ENCODE data around the gene CARMIL1.
A peak's percentile ranks its signal among the peaks of the same experiment; 100 is the strongest.

CARMIL1 gene

GRCh38 chr6:25242567-25242966 lies 36.6 kb upstream of the CARMIL1 start:
- TF ChIP-seq ZNF8 (CRISPR knock-in tag; IDR thresholded peaks at IDR 0.05): no peak
- TF ChIP-seq CSDC2 (CRISPR knock-in tag; IDR thresholded peaks at IDR 0.05): no peak
- no peak for TF ChIP-seq RARB (CRISPR knock-in tag; IDR thresholded peaks at IDR 0.05)
- TF ChIP-seq ZNF565 (CRISPR knock-in tag; conservative IDR thresholded peaks at IDR 0.05; ENCODE audit: low read depth): no peak
- no peak for TF ChIP-seq ZNF70 (CRISPR knock-in tag; IDR thresholded peaks at IDR 0.05)
- TF ChIP-seq GLIS3 (CRISPR knock-in tag; IDR thresholded peaks at IDR 0.05): no peak
- no peak for TF ChIP-seq PATZ1 (CRISPR knock-in tag; IDR thresholded peaks at IDR 0.05; ENCODE audit: borderline replicate concordance)
- TF ChIP-seq ZC3H10 (CRISPR knock-in tag; IDR thresholded peaks at IDR 0.05): no peak
- no peak for TF ChIP-seq ISL1 (CRISPR knock-in tag; IDR thresholded peaks at IDR 0.05)
- no peak for TF ChIP-seq ARNTL (CRISPR knock-in tag; IDR thresholded peaks at IDR 0.05; ENCODE audit: borderline replicate concordance, low read depth)
- TF ChIP-seq TOX (CRISPR knock-in tag; IDR thresholded peaks at IDR 0.05; ENCODE audit: borderline replicate concordance): no peak
- no peak for TF ChIP-seq BACH2 (CRISPR knock-in tag; IDR thresholded peaks at IDR 0.05; ENCODE audit: borderline replicate concordance)
- TF ChIP-seq, protein P1, sequence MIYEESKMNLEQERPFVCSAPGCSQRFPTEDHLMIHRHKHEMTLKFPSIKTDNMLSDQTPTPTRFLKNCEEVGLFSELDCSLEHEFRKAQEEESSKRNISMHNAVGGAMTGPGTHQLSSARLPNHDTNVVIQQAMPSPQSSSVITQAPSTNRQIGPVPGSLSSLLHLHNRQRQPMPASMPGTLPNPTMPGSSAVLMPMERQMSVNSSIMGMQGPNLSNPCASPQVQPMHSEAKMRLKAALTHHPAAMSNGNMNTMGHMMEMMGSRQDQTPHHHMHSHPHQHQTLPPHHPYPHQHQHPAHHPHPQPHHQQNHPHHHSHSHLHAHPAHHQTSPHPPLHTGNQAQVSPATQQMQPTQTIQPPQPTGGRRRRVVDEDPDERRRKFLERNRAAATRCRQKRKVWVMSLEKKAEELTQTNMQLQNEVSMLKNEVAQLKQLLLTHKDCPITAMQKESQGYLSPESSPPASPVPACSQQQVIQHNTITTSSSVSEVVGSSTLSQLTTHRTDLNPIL (CRISPR knock-in tag; IDR thresholded peaks at IDR 0.05; ENCODE audit: low read depth): no peak
- no peak for TF ChIP-seq PPARA (CRISPR knock-in tag; IDR thresholded peaks at IDR 0.05; ENCODE audit: borderline replicate concordance)
- no peak for ATAC-seq

GRCh38 chr6:25244865-25245264 lies 34.3 kb upstream of the CARMIL1 start:
- TF ChIP-seq ZNF565 (CRISPR knock-in tag; conservative IDR thresholded peaks at IDR 0.05; ENCODE audit: low read depth): no peak
- no peak for TF ChIP-seq GLIS3 (CRISPR knock-in tag; IDR thresholded peaks at IDR 0.05)
- no peak for TF ChIP-seq PATZ1 (CRISPR knock-in tag; IDR thresholded peaks at IDR 0.05; ENCODE audit: borderline replicate concordance)
- no peak for TF ChIP-seq ISL1 (CRISPR knock-in tag; IDR thresholded peaks at IDR 0.05)
- no peak for ATAC-seq

DNA sequence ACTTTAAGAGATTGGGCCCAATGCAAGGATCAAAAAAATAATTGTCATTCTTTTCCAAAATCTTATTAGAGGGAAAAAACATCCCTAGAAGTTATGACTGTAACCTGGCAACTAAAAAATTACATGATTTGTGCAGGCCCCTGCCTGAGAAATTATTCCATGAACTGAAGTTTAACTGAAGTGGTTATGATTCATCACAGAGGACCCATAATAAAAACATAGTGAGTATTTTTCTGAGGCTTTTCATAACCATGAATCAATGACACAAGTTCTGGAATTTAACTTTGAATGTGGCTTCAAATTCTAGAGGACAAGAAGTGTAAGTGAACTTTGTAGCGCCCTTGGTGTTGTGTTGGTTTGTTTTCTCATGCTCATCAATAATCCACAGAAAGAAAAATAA lies 31.1 kb upstream of the CARMIL1 start:
- TF ChIP-seq ISL1 (CRISPR knock-in tag; IDR thresholded peaks at IDR 0.05) (peak; percentile 73), CSDC2 (CRISPR knock-in tag; IDR thresholded peaks at IDR 0.05) (no peak)
- ATAC-seq: peak; percentile 61

DNA sequence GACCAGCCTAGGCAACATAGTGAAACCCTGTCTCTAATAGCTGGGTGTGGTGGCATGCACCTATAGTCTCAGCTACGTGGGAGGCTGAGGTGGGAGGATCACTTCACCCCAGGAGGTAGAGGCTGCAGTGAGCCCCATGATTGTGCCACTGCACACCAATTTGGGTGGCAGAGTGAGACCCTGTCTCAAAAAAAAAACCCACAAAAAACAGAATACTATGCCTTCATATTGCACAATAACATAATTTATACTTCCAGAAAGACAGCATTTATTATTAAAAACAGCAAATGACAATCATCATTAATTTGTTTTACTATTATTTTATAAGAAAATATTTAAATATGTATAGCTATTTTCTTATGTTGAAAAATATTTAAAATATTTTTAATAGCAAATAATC lies 30.0 kb upstream of the CARMIL1 start:
- no peak for ATAC-seq
- TF ChIP-seq ARNTL (CRISPR knock-in tag; IDR thresholded peaks at IDR 0.05; ENCODE audit: borderline replicate concordance, low read depth) (no peak), ZNF70 (CRISPR knock-in tag; IDR thresholded peaks at IDR 0.05) (no peak), ZC3H10 (CRISPR knock-in tag; IDR thresholded peaks at IDR 0.05) (no peak), SNAI2 (CRISPR knock-in tag; IDR thresholded peaks at IDR 0.05) (no peak), ZFP30 (CRISPR knock-in tag; IDR thresholded peaks at IDR 0.05) (no peak), OSR1 (CRISPR knock-in tag; IDR thresholded peaks at IDR 0.05) (no peak), ESRRG (CRISPR knock-in tag; IDR thresholded peaks at IDR 0.05) (no peak), TOX (CRISPR knock-in tag; IDR thresholded peaks at IDR 0.05; ENCODE audit: borderline replicate concordance) (no peak), POU6F1 (CRISPR knock-in tag; IDR thresholded peaks at IDR 0.05; ENCODE audit: borderline replicate concordance, low read depth) (no peak), TSHZ2 (CRISPR knock-in tag; IDR thresholded peaks at IDR 0.05) (no peak), ZNF565 (CRISPR knock-in tag; conservative IDR thresholded peaks at IDR 0.05; ENCODE audit: low read depth) (no peak), ZFP3 (CRISPR knock-in tag; IDR thresholded peaks at IDR 0.05) (no peak)
- TF ChIP-seq, protein P1 (CRISPR knock-in tag; IDR thresholded peaks at IDR 0.05; ENCODE audit: low read depth): no peak
- TF ChIP-seq, protein P2, sequence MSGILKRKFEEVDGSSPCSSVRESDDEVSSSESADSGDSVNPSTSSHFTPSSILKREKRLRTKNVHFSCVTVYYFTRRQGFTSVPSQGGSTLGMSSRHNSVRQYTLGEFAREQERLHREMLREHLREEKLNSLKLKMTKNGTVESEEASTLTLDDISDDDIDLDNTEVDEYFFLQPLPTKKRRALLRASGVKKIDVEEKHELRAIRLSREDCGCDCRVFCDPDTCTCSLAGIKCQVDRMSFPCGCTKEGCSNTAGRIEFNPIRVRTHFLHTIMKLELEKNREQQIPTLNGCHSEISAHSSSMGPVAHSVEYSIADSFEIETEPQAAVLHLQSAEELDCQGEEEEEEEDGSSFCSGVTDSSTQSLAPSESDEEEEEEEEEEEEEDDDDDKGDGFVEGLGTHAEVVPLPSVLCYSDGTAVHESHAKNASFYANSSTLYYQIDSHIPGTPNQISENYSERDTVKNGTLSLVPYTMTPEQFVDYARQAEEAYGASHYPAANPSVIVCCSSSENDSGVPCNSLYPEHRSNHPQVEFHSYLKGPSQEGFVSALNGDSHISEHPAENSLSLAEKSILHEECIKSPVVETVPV (CRISPR knock-in tag; IDR thresholded peaks at IDR 0.05): no peak
